Activated CD4-positive, CD25-positive, alpha-beta regulatory T cell treated with anti-CD3 and anti-CD28 coated beads, Interleukin-2, amount 50 U/mL, for 16 hours (primary cell): ENCODE measurements around the gene MT1X.

ENCODE experiments used
- DNase-seq: peaks from one replicate; pipeline ENCODE4 v3.0.0-alpha.2; 2020; ENCODE audit warnings: low read depth, low spot score

Gene MT1X

GRCh38 chr16:56681939-56682702, at the start of gene MT1X:
TSS of gene MT1X (plus strand) at chr16:56682470. CDS start at chr16:56682541, 71 bp downstream.
- DNase-seq, result peak; percentile 74

- no peak for DNase-seq
Observed at GRCh38 chr16:56632848-56633365, 49.4 kb upstream of the MT1X start.

- no peak for DNase-seq
Observed at GRCh38 chr16:56633535-56633934, 48.7 kb upstream of the MT1X start.

GRCh38 chr16:56634715-56635440, 47.4 kb upstream of the MT1X start:
- DNase-seq, result no peak

- no peak for DNase-seq
Observed at GRCh38 chr16:56635441-56635967, 46.8 kb upstream of the MT1X start.

GRCh38 chr16:56636616-56637413, 45.5 kb upstream of the MT1X start:
- DNase-seq, result no peak

GRCh38 chr16:56637814-56638750, 44.2 kb upstream of the MT1X start, which contains the start of gene MT1A:
TSS of gene MT1A (plus strand) at chr16:56638666. CDS start at chr16:56638739, 73 bp downstream.
- no peak for DNase-seq

GRCh38 chr16:56639045-56639444, 43.2 kb upstream of the MT1X start:
- DNase-seq, result no peak

- DNase-seq, result no peak
Observed at GRCh38 chr16:56640076-56640475, 42.2 kb upstream of the MT1X start.

- DNase-seq, result no peak
Observed at GRCh38 chr16:56641166-56641565, 41.1 kb upstream of the MT1X start.

- peak; percentile 24 for DNase-seq
Observed at GRCh38 chr16:56643080-56643778, 39.0 kb upstream of the MT1X start.

GRCh38 chr16:56643833-56644232, 38.4 kb upstream of the MT1X start:
- no peak for DNase-seq

- no peak for DNase-seq
Observed at GRCh38 chr16:56645311-56645710, 37.0 kb upstream of the MT1X start.

- no peak for DNase-seq
Observed at GRCh38 chr16:56645838-56646237, 36.4 kb upstream of the MT1X start.

GRCh38 chr16:56647641-56648431, 34.4 kb upstream of the MT1X start:
- no peak for DNase-seq

GRCh38 chr16:56649271-56649670, 33.0 kb upstream of the MT1X start:
- DNase-seq, result no peak

- no peak for DNase-seq
Observed at GRCh38 chr16:56649820-56650219, 32.5 kb upstream of the MT1X start.

- no peak for DNase-seq
Observed at GRCh38 chr16:56651586-56651985, 30.7 kb upstream of the MT1X start, which contains the start of gene MT1B. TSS of gene MT1B (plus strand) at chr16:56651886. CDS start at chr16:56651954, 68 bp downstream.

GRCh38 chr16:56652600-56652999, 29.7 kb upstream of the MT1X start:
- DNase-seq, result no peak
